CD4-positive, alpha-beta T cell treated with Interferon alpha-2 for 1 hour (primary cell): ENCODE measurements around the gene UGT2B28.
"Not testable (repeated sequence)": the region's sequence is repeated elsewhere in the genome, so short reads cannot be mapped to it uniquely, and the experiment has no call there.

Source experiments
- DNase-seq, 2 donors: peaks; one replicate each; pipeline ENCODE4 v3.0.0-alpha.2; 2020 to 2022

Gene UGT2B28

GRCh38 chr4:69343558-69344420, 63.5 kb downstream of the UGT2B28 start:
- not testable (repeated sequence) for DNase-seq
